GM19025 (cell line): ENCODE results near the gene ERGIC2.

Experiments used
- ATAC-seq: cut with Tn5 transposase; IDR thresholded peaks from one replicate; pipeline ENCODE4 v1.9.1; 2021; ENCODE audit warnings: mild to moderate bottlenecking, low read depth, moderate library complexity; ENCODE audit not compliant: unreplicated experiment

The ERGIC2 gene

GRCh38 chr12:29376118-29376517 is 4.9 kb downstream of the ERGIC2 start:
- no peak for ATAC-seq

- ATAC-seq, result no peak
Observed at GRCh38 chr12:29374913-29375312, 6.1 kb downstream of the ERGIC2 start.

- ATAC-seq, result no peak
Observed at GRCh38 chr12:29374012-29374411, 7.0 kb downstream of the ERGIC2 start.

- no peak for ATAC-seq
Observed at GRCh38 chr12:29365091-29365490, 15.9 kb downstream of the ERGIC2 start.

- no peak for ATAC-seq
Observed at GRCh38 chr12:29354954-29355353, 26.0 kb downstream of the ERGIC2 start.

- ATAC-seq, result no peak
Observed at GRCh38 chr12:29350080-29350479, 30.9 kb downstream of the ERGIC2 start.

- no peak for ATAC-seq
Observed at GRCh38 chr12:29346769-29347421, 34.1 kb downstream of the ERGIC2 start.

GRCh38 chr12:29343022-29343799 is 37.8 kb downstream of the ERGIC2 start:
- ATAC-seq, result no peak

- no peak for ATAC-seq
Observed at GRCh38 chr12:29337325-29337724, 43.6 kb downstream of the ERGIC2 start.

- ATAC-seq, result no peak
Observed at GRCh38 chr12:29334937-29335336, 46.0 kb downstream of the ERGIC2 start.

- no peak for ATAC-seq
Observed at GRCh38 chr12:29333178-29333577, 47.8 kb downstream of the ERGIC2 start.

- ATAC-seq, result no peak
Observed at GRCh38 chr12:29329411-29329810, 51.6 kb downstream of the ERGIC2 start.

- ATAC-seq, result no peak
Observed at GRCh38 chr12:29322157-29322556, 58.8 kb downstream of the ERGIC2 start.

- no peak for ATAC-seq
Observed at GRCh38 chr12:29320295-29321085, 60.5 kb downstream of the ERGIC2 start.

- ATAC-seq, result peak; percentile 99
Observed at GRCh38 chr12:29317556-29318363, 63.2 kb downstream of the ERGIC2 start.

- ATAC-seq, result no peak
Observed at GRCh38 chr12:29316752-29317151, 64.2 kb downstream of the ERGIC2 start.

- no peak for ATAC-seq
Observed at GRCh38 chr12:29314416-29314815, 66.6 kb downstream of the ERGIC2 start.

- no peak for ATAC-seq
Observed at GRCh38 chr12:29310899-29311298, 70.1 kb downstream of the ERGIC2 start.

GRCh38 chr12:29309320-29309902 is 71.6 kb downstream of the ERGIC2 start:
- ATAC-seq, result no peak

GRCh38 chr12:29306682-29307081 is 74.3 kb downstream of the ERGIC2 start:
- no peak for ATAC-seq
